ENCODE results near the gene LLPH.
"Not testable (repeated sequence)": the region's sequence is repeated elsewhere in the genome, so short reads cannot be mapped to it uniquely, and the experiment has no call there.

LLPH gene

DNA sequence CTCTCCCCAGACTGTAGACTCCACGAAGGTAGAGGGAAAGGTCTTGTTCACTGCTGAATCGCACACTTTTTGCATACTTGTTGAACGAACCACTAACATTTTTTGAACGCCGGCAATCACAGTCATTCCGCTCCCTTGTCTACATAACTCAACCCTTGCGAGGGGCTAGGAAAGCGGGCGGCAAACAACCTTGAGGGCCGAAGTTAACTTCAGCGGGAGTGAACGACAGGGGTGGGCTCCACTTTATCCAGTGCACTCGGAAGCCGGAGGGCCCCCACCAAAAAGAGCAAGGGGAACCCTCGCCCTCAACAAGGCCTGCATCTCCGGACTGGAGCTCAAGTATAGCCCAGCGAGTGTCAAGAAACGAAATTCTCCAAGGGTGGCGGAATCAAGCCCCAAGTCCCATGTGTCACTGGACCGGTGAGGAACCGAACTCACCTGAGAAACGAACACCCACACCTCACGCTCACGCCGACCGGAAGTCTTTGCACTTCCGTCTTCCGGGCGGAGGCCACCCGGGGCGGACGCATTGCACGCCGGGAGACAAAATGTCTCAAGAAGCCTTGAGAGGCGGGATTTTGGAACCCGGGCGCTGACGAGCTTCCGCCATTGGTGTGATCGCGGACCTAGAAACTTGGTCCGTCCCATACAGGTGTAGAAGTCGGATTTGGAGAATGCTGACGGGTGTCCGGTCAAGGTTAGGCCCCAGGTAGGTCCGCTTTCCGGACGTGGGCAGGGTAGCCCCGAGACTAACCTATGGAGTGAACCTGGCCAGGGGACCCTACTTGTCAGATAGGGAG is at the start of gene LLPH:
TSS of gene LLPH (minus strand) at position 484 of the 800 bp plus-strand sequence. CDS start 1,644 bp downstream, outside the sequence.
- FAIRE-seq: peak; percentile 14

DNA sequence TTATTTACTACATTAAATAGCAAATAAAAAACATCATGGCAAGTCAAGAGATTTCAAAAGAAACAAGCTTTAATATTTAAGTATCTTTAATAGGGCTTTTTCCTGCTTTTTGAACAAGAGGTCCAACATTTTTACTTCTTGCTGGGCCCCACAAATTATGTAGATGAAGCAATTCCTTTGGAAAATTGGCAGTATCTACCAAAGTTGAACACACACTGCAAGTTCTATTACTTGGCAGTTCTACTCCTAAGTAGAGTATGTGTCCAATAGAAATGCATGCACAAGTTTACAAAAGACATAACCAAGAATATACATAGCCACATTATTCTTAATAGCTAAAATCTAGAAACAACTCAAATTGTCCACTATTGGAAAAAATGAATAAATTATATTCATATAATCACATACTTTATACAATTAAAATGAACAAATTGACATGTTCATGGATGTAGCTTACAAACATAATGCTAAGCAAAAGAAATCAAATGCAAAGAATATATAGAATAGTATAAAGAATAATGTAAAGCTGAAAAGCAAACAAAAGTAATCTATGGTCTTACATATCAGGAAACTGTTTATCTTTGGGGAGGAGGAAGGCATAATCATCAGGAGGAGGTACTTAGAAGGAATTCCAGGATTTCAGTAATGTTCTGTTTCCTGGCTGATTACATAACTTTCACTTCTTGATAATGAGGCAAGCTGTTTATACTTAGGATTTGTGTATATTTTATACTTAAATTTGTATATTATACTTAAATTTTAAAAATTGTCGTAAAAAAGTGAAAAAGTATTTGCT is 45.8 kb upstream of the LLPH start:
- FAIRE-seq: peak; percentile 44

DNA sequence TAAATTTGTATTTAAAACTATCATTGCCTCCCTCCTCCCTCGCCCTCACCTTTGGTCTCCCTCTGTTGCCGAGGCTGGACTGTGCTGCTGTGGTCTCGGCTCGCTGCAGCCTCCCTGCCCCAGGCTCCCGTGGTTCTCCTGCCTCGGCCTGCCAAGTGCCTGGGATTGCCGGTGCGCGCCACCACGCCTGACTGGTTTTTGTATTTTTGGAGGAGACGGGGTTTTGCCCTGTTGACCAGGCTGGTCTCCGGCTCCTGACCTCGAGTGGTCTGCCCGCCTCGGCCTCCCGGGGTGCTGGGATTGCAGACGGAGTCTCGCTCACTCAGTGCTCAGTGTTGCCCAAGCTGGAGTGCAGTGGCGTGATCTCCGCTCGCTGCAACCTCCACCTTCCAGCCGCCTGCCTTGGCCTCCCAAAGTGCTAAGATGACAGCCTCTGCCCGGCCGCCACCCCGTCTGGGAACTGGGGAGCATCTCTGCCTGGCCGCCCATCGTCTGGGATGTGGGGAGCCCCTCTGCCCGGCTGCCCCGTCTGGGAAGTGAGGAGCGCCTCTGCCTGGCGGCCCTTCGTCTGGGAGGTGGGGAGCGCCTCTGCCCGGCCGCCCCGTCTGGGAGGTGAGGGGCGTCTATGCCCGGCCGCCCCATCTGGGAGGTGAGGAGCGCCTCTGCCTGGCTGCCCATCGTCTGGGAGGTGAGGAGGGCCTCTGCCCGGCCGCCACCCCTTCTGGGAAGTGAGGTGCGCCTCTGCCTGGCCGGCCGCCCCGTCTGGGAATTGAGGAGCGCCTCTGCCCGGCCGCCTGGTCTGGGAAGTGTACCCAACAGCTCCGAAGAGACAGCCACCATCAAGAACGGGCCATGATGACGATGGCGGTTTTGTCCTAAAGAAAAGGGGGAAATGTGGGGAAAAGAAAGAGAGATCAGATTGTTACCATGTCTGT is 44.1 kb upstream of the LLPH start:
- not testable (repeated sequence) for FAIRE-seq

DNA sequence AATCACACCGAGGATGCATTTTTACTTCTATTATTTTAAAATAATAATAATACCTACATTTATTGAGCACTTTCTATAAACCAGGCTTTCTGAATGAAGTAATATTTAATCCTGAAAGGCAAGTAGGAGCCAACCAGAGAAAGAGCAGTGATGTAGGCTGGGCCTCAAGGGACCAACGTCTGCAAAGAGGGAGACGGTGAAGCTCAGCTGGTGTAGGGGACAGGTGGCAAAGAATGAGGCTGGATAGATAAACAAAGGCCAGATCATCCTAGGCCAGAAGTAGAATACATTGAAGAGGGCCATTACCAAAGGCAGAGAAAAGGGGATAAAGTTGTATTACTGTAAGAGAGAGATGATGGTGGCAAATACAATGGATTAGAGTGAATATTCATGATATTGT is 40.1 kb upstream of the LLPH start:
- no peak for FAIRE-seq

DNA sequence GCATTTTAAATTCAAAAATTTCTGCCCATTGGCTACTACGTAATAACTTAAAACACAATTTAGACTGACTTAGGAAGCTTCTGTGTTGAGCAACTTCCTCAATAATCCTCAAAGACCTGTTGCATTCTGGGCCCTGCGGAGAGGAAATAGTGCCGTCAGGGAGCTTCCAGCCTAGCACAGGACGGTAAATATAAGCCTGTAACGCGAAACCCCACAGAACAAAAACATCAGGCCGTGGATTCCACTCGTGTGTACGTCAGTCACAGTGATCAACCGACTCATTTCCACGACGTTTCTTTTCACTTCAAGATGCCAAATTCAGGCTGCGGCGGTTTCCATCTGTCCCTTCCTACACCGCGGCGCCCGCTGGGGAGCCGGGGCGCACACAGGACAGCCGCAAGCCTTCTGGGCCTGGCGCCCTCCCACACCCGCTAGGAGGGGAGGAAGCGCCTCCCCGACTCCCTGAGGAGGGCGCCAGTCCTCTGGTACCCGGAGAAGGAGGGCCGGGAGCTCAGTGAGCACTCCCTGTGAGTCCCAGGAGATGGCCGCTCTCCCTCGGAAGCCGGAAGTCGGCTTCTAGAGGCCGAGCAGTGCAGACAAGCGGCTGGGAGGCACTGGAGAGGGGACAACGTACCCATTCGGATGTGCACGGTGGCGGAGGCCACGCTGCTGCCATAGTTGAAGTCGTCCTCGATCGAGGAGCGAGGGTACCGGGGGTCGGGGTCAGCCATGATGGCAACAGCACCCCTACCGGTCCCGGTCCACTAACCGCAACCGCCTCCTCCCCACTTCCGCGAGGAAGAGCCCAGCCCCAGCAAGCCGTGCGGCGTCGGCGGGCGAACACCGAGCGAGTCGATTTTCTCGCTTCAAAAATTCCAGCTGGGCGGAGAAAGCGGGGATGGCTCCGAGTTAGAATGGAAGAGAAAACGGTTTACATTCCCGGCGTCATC is 38.9 kb upstream of the LLPH start, which contains the start of gene TMBIM4:
TSS of gene TMBIM4 (minus strand) at position 776 of the 950 bp plus-strand sequence. CDS start at position 731, 45 bp downstream.
- FAIRE-seq: peak; percentile 97

DNA sequence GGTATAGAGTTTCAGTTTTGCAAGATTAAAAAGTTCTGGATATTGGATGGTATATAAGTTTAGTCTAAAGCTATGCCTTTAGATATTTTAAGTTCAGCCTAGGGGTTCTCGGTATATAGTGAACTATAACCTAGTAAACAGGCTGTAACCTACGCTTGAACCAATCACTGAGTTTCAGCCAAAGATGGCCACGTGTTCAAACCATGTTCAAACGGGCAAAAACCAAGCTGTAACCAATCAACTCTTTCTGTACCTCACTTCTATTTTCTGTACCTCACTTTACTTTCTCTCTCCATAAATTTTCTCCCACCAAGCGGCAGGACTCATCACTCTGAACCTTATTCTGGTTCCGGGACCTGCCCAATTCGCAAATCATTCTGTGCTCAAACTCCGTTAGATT is 37.9 kb upstream of the LLPH start:
- no peak for FAIRE-seq

DNA sequence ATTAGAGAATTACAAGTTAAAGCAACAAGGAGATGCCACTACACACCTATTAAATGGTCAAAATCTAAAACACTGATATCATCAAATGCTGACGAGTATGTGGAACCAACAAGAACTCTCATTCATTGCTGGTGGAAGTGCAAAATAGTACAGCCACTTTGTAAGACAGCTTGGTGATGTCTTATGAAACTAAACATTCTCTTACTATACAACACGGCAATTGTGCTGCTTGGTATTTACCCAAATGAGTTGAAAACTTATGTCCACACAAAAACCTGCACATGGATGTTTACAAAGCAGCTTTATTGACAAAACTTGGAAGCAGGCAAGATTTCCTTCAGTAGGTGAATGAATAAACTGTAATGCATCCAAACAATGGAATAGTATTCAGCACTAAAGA is 36.0 kb upstream of the LLPH start:
- FAIRE-seq: no peak

DNA sequence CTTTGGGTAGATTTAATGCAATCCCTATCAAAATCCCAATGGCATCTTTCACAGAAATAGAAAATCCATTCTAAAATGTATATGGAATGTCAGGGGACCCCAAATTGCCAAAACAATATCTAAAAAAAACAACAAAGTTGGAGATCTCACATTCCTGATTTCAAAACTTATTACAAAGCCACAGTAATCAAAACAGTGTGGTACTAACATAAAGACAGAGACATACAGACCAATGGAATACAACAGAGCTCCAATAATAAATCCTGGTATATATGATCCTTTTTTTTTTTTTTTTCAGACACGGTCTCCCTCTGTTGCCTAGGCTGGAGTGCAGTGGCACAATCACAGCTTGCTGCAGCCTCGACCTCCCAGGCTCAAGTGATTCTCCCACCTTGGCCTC is 34.6 kb upstream of the LLPH start:
- no peak for FAIRE-seq

DNA sequence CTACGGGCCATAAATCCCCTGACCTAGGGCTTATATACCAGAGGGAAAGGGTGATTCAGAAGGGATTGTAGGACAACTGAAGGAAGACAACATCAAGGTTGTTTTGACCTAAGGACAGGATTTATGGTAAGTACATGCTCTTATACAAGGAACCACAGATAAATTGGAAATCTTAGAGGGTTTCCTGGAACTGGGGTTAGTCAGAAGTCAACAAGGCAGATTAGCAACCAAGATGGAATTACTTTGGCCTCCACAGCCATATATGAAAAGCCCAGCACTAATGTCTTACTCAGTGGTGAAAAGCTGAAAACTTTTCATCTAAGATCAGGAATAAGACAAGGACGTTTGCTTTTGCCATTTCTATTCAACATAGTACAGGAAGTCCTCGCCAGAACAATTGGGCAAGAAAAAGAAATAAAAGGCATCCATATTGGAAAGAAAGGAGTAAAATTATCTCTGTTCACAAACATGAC is 33.8 kb upstream of the LLPH start:
- FAIRE-seq: no peak

DNA sequence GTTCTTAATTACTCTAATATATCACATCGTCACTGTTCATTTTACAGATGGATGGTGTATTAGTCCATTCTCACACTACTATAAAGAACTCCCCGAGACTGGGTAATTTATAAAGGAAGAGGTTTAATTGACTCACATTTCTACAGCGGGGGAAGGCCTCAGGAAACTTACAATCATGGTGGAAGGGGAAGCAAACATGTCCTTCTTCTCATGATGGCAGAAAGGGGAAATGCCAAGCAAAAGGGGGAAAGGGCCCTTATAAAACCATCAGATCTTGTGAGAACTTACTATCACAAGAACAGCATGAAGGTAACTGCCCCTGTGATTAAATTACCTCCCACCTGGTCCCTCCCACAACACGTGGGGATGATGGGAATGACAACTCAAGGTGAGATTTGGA is 32.7 kb upstream of the LLPH start:
- no peak for FAIRE-seq

DNA sequence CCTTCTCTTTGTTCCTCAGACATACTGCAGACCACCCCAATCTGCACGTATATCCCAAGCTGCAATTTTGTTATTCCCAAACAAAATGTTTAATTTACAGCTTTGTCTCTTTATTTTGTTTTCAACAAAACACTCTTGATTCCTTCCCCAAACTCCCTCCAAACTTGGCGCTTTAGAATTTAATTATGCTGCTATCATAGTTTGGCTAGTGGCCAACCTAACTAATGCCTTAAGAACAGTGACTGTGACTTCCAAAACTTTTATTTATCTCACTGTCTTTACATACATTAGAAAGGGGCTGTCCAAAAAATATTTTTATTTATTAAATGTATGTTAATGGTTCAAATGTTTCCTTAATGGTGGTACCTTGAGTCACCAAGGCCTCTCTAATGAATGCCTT is 32.2 kb upstream of the LLPH start:
- no peak for FAIRE-seq

DNA sequence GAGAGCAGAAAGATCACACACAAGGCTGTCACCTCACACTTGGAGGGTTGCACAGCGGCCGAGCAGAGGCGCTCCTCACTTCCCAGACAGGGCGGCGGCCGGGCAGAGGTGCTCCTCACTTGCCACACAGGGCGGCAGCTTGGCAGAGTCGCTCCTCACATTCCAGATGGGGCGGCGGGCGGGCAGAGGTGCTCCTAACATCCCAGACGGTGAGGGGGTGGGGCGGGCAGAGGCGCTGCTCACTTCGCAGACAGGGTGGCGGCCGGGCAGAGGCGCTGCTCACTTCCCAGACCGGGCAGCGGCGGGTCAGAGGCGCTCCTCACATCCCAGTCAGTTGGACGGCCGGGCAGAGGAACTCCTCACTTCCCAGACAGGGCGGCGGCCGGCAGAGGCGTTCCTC is 30.2 kb upstream of the LLPH start:
- FAIRE-seq: no peak

DNA sequence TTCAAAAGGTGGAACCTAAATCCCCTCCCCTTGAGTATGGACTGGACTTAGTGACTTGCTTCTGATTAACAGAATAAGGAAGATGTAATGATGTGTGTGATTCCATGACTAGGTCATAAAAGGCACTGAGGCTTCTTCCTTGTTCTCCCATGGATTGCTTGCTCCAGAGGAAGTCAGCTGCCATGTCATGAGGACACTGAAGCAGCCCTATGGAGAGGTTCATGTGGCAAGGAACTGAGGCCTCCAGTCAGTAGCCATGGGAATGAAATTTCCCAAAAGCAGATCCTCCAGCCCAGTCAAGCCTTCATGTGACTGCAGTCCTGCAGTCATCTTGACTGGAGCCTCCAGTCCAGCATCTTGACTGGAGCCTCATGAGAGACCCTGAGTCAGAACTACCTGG is 28.6 kb upstream of the LLPH start:
- FAIRE-seq: no peak

DNA sequence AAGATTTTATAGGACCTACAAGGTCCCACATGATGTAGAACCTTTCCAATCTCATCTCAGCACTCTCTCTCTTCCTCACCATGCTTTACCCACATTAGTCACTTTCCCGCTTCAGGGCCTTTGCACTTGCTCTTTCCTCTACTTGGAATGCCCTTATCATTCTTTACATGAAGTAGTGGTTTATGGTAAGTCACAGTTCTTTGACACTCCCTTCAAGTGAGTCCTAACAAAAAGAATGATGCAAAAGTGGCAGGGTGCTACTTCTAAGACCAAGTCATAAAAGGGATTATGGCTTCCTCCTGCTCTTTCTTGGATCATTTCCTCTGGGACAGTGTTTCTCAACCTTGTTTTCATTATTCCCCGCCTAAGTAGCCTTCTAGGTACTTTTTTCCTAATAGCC is 26.1 kb upstream of the LLPH start:
- FAIRE-seq: no peak

DNA sequence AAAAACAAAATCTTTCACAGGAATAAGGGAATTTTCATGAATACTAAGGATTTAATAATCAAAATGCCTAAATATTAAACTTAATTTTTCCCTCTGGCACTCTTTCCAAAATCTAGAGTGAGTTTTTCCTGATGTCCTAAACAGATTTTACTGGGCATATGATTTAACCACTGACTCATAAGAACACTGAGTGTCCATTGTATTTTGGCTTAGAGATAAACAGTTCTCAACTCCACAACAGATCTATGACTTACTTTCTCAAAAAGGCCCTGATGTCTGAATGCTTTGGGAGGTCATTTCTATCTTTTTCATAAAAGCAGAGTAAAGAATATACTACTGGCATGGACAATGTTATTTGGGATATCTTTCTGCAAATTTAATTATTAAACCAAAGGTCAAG is 24.2 kb upstream of the LLPH start:
- no peak for FAIRE-seq

DNA sequence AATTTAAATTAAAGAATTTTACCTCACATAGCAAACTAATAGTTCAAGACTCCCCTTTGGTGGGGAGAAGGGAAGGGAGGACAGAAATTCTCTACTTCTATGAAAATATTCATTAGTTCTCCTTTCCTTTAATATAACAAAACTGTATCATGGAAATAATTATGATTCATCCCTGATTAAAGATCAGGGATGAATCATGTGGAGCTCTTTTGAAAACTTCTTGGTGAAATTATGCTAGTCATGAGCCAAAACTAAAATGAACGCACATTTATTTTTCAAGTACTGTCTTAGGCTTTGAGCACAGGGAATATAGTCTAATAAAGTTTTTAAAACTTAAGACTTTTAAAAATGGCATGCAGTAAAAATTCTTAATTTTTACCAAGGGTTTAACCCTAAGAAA is 22.2 kb upstream of the LLPH start:
- FAIRE-seq: no peak

DNA sequence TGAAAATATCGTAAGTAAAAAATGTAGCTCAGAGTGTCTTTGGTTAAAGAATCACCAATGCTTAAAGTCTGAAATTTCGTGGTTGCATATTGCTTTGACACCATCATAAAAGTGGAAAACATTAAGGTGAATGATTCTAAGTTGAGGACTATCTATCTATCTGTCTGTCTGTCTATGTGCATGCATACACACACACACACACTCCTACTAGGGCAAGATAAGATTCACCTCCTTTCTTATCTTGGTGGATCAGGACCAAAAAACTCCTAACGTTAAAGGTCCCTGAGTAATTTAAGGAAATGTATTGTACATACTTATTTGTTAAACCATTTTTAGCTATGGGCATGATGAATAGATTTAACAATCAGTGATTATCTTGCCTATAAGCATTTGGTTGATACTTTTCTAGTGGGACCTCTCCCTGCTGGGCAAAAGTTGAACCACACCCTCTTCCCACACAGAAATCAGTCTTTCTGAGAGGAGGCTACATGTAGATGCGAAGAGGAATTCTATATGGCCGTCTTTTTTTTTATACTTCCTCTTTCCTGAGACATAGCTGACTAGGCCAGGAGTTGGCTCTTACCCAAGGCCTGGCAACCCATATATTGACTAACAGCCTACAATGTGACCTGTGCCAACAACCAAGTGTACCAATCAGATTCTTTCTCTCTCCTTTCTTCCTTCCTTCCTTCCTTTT is 19.3 kb upstream of the LLPH start:
- no peak for FAIRE-seq

DNA sequence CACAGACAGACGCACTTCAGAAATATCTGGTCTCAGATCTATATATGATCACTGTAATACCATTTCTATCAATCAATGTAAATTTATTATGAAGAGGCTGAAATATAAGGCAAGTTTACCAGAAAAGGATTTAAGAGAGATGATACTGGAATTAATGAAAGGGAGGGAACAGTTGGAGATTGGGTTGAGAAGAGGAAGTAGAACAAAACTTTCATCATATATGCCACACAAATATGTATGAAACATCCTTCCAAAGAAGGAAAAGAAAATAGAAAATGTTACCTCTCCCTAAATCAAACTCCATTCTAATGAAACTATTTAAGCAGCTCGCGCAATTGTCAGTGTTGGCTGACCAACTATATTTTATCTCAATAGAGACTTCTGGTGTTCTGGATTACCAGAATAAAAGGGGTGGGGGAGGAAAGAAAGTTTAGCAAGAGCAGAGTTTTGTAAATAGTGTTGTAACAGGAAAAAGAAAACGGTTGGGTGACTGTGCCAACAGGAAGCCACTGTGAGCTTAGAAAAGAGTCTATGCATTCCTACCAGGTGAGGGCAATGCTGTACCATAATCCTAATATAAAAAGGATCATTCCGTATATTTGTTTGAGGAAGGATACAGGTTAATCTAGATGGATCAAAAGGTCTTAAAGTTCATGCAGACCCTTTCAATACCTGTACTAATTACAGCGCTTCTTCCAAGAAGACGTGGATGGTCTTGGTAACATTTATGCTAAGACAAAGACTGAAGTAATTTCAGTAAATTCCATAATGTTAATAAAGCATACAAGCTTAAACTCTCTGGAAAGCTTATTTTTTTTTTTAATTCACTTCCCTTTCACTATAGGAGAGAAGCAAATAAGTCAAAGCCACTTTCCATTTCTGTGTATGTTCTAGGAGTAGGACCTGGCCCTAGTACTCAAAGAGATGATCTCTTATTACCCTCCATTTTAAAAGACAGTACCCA is 14.5 kb upstream of the LLPH start:
- FAIRE-seq: no peak

DNA sequence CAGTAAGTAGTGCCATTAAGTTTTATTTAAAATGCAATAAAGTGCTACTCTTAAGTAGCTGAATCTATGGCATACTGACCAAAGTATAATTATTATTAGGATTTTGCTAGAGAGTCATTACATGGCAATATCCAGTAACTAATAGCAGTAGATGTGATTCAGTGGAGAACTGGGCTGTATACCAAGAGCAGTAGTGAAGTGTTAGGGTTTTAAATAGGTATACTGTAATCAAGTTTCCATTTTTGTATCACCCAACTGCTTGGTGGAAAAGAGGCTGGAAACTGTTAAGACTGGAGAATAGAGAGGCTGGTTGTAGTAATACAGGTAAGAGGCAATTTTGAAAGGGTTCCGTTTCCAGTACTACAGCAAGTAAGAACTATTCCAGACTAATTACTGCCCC is 13.3 kb upstream of the LLPH start:
- no peak for FAIRE-seq

DNA sequence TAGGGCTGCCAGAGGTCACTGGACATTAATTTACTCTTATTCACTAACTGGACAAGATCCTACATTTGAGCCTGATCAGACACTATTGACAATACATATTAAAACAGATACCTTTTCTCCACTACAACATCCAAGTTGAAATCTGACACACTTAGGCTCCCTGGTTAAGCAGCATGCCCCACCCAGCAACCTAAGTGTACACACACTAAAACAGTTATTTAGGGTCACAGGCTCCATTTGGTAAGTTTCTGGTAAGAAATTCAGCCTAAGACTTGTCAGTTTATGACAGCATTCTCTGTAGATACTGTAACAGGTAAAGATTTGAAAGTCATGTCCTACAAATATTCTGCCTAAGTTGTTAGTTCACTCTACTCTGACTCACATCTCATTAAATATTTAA is 12.3 kb upstream of the LLPH start:
- FAIRE-seq: no peak
